ENCODE results near the gene HNF1A.

HNF1A gene

DNA sequence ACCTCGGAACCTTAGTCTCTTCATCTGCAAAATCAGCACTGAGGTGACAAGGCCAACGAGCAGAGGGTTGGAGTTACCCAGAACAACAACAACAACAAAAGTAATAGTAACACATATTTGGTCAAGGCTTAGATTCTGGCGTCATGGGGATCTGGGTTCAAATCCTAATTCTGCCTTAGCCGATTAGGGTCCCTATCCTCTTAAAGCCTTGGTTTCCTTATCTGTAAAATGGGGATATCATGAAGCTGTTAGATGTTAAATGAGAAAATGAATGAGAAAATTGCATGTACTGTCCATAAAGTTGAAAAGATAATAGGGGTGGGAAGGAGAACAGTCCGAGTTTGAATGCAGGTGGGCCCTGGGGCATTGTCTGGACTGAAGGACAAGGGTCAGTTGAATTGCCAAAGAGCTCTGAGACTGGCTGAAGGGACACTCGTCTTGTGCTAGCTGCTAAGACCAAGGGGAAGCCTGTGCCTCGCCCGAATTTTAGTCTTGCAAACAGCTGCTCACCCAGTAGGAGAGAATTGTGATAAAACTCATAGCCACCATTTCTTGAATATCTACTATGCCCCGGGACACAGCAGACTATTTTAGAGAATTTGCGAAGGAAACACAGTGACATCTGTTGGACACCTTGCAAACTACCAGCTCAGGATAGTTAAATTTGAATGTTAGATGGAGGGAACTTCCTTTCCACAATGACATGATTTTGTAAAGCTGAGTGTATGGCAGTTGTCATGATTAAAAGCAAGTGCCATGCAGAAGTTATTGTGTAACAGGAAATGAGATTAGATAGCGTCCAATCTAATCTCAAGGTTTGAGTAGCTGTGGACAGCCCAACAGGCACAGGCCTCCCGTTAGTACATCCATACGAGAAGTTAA, 6.8 kb upstream of the HNF1A start:
- DNase-seq (ENCODE audit: insufficient read length, low spot score) (peak; percentile 63), FAIRE-seq (peak; percentile 45)
- TF ChIP-seq POLR2A (IDR thresholded peaks at IDR 0.05; ENCODE audit: low read depth, low read length), result no peak

DNA sequence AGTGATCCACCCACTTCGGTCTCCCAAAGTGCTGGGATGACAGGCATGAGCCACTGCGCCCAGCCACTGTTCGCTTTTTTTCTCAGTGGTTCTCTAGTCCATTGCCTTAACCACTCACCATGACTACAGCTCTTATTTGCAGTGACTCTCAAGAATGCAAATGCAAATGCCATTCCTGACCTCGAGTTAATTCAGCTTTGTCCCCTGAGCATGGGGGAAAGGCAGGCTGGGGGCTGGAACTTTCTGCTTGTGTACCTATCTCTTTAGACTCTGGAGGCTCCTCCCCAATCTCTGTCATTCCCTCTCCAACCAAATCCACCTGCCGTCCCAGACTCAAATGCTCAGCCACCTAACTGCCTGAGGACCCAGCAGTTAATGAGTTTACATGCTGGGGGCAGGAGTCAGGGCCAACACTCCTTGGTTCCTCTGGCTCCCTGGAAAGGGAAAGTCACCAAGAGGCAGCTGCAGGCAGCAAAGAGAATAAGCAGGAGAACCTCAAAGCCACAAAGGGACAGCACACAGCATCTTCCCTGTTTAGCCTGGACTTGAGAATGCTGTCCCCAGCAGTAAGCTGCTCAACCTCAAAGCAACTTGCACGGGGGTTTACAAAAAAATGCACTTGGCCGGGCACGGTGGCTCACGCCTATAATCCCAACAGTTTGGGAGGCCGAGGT, 5.3 kb upstream of the HNF1A start:
- TF ChIP-seq POLR2A (IDR thresholded peaks at IDR 0.05; ENCODE audit: low read depth, low read length), result no peak
- no peak for FAIRE-seq
- no peak for DNase-seq (ENCODE audit: insufficient read length, low spot score)

DNA sequence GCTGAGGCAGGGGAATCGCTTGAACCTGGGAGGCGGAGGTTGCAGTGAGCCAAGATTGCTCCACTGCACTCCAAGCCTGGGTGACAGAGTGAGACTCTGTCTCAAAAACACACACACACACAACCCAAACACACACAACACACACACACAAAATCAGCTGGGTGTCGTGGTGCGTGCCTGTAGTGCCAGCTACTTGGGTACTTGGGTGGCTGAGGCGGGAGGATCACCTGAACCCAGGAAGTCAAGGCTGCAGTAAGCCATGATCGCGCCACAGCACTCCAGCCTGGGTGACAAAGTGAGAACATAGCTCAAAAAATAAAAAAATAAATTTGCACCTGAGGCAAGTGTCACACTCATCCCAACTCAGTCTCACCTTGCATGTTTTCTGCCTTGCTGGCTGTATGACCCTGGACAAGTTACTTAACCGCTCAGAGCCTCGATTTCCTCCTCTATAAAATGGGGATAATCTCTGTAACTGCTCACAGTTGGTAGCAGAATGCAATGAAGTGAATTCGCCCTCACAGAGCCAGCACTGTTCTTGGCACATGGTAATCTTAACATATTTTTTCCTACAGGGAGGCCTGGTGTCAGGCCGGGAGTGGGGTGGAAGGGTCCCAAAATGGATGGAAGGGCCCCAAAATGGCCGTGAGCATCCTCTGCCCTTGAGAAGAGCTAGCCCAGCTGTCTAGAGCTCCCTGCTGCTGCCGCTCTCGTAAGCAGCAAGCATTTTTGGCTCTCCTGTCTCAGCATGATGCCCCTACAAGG, 630 bp upstream of the HNF1A start:
- no peak for DNase-seq (ENCODE audit: insufficient read length, low spot score)
- TF ChIP-seq POLR2A (IDR thresholded peaks at IDR 0.05; ENCODE audit: low read depth, low read length), result no peak
- no peak for FAIRE-seq

DNA sequence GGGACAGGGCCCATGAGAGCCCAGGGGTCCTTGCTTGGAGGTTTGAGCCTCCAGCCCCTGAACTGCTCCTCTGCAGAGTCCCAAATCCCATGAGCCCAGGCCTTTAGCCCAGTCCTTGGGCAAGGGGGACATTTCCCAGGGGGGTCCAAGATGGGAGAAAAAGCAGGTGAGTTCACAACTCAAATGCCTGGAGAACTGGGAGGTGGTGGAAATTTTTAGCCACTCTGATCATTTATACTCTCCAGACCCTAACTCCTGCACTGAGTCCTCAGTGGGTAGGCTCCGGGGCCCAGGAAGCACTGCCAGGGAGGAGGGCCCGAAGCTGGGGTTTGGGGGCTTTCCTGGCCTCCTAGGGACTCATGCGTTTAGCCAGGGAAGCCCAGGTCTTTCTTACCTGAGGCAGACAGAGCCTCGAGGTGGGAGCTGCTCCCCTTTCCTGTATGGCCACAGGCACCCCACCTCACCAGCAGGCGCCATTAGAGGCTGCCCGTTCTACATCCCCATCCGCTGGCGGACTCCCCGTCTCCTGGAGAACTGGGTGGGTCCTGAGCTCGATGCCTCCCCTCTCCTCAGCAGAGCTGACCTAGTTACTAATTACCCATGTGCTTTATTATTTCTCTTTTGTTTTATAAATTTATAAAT, 998 bp downstream of the HNF1A start:
- DNase-seq (ENCODE audit: insufficient read length, low spot score) (no peak), FAIRE-seq (no peak)
- TF ChIP-seq POLR2A (IDR thresholded peaks at IDR 0.05; ENCODE audit: low read depth, low read length), result no peak

DNA sequence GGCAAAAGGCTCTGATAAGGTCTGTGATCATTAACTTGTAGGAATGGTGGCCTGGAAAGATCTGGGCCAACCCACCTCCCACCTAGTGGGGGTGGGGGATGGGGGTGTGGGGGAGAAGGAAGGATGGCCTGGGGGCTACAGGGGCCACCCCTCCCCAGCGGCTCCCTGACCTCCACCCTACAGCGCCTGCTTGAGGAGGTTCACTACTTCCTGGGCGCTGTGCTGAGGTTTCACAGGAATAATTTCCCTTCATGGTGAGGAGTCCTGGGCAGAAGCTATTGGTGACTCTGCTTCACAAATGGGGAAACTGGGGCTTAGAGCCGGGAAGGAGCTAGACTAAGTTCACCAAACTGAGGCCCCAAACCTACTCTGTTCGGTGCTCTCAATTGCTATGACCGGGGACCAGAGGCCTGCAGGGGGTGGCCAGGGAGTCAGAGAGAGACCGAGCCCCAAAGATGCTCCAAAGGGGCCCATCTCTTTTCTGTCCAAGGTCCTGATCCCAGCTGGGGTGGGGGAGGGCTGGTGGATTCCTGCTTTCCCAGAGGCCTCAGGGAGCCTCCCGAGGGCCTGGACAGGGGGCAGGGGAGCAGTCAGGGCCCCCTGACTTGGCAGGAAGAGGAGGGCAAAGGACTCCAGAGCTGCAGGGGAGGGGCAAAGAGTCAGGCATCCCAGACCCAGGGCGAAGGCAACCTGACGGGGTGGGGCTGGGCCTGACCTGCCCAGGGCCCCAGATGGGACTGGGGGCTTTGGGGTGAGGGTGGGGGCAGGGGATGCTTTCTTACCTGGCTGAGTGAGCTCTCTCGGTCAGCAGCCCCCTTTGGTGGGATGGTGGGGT, 1.7 kb downstream of the HNF1A start:
- FAIRE-seq (no peak), DNase-seq (ENCODE audit: insufficient read length, low spot score) (no peak)

DNA sequence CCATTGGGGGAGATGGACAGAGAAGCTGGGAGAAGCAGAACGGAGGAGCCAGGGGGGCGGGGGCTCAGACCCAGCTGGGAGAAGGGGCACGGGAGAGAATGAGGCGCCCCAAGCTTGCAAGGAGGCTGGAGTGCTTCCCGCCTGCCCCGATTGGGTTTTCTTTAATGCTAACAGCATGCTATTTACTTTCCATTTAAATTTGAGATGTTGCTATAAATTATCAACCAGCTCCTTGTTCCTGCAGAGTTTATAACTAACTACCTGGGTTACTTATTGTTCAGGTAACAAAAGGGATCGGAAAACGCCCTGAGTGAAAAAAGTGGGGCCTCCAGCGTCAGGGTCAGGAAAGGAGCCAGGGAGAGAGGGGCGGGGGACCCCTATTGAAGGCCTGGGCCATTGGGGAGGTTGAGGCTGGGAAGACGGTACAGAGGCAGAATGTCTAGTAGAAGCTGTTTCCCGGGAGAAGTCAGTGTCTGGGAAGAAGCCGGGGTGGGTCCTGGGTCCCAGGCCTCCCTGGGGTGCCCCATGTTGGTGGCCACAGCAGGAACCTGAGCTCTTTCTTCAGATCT, 2.5 kb downstream of the HNF1A start:
- no peak for TF ChIP-seq POLR2A (IDR thresholded peaks at IDR 0.05; ENCODE audit: low read depth, low read length)
- DNase-seq (ENCODE audit: insufficient read length, low spot score), result no peak
- no peak for FAIRE-seq

More for the DNA sequence above, 1.7 kb downstream of the HNF1A start:
- TF ChIP-seq POLR2A (IDR thresholded peaks at IDR 0.05; ENCODE audit: low read depth, low read length), result no peak

DNA sequence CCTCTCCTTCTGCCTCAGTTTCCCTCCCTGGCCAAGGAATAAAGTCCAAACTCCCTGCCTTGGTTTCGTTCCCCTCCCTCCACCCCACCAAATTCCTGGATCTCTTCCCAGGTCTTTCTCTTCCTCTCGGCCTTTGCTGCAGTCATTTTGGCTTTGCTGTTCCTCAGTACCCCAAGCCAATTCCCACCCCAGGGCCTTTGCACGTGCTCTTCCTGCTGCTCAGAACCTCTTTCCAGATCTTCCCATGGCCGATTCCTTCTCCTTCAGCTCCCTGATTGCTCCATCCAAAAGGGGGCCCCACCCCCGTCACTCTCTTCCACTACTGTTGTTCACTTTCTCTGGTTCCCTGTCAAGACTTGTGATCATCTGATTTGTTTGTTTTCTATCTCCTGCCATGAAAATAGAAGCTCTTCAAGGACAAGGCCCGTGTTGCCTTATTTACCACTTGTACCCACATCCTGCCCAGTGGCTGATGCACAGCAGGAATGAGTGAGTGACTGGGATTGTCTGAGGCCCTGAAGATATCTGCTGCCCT, 3.1 kb downstream of the HNF1A start:
- TF ChIP-seq POLR2A (IDR thresholded peaks at IDR 0.05; ENCODE audit: low read depth, low read length), result no peak
- DNase-seq (ENCODE audit: insufficient read length, low spot score) (no peak), FAIRE-seq (no peak)

DNA sequence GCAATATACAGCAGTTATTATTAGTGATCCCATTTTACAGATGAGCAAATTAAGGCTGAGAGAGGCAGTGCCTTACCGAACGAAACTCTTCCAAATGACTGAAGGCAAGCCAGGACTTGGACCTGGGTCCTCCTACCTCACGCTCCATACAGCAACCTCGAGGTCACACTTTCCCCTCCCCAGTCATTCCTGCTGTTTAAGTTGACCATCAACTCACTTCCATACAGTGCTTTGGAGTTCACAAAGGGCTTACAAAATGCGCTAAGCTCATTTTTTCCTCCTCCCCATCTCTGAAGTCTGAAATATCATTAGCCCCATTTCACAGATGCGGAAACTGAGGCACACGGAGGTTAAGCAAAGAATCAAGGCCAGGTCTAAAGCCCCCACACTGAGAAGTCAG, 4.3 kb downstream of the HNF1A start:
- no peak for FAIRE-seq
- DNase-seq (ENCODE audit: insufficient read length, low spot score), result no peak
- TF ChIP-seq POLR2A (IDR thresholded peaks at IDR 0.05; ENCODE audit: low read depth, low read length), result no peak

DNA sequence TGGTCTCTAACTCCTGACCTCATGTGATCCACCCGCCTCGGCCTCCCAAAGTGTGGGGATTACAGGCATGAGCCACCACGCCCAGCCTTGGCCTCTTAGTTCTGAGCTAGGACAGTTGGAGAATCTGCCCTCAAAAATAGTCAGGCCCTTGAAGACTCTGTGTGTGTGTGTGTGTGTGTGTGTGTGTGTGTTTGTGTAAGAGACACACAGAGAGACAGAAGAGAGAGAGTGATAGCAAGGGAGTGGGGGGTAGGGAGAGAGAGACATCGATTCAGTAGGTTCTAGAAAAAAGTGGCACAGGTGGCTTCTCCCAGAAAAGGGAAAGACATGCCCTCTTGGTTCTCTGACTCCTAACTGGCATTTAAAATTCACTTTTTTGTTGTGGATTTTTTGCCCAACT, 5.4 kb downstream of the HNF1A start:
- no peak for DNase-seq (ENCODE audit: insufficient read length, low spot score)
- TF ChIP-seq POLR2A (IDR thresholded peaks at IDR 0.05; ENCODE audit: low read depth, low read length), result no peak
- no peak for FAIRE-seq

DNA sequence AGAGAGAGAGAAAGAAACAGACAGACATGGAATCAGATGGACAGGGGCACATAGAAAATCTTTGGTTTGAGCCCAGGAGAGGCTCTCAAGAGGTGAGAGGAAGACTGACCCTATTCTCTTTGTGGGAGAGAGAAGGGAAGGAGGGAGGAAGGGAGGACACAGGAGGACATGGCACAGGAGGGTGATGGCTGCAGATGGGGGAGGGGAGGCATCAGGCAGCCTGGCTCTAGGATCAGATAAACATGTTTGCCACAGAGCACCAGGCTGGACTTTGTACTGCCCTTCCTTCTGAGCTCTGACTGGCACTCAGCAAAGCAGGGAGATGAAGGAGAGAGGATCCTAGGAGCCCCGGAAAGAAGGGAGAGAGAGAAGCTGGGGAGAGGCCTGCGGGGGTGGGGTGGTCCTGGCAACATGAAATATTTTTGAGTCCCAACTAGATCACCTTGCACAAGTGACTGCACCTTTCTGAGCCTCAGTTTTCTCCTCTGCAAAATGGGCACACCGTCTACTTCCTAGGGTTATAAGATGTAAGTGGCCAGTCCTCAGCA, 6.1 kb downstream of the HNF1A start:
- TF ChIP-seq POLR2A (IDR thresholded peaks at IDR 0.05; ENCODE audit: low read depth, low read length), result no peak
- no peak for DNase-seq (ENCODE audit: insufficient read length, low spot score)
- no peak for FAIRE-seq

DNA sequence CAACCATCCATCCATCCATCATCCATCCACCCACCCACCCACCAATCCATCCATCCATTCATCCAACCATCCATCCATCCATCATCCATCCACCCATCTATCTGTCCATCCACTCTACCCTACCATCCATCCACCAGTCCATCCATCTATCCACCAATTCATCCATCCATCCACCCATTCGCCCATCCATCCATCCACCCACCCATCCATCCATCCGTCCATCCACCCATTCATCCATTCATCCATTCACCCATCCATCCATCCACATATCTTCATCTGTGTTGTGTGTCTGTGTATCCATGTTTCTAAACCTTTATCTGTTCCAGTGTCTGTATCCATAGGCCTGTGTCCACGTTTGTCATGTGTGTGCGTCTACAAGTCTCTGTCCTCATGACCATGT, 9.9 kb downstream of the HNF1A start:
- DNase-seq (ENCODE audit: insufficient read length, low spot score), result no peak
- TF ChIP-seq POLR2A (IDR thresholded peaks at IDR 0.05; ENCODE audit: low read depth, low read length), result no peak
- FAIRE-seq, result no peak

DNA sequence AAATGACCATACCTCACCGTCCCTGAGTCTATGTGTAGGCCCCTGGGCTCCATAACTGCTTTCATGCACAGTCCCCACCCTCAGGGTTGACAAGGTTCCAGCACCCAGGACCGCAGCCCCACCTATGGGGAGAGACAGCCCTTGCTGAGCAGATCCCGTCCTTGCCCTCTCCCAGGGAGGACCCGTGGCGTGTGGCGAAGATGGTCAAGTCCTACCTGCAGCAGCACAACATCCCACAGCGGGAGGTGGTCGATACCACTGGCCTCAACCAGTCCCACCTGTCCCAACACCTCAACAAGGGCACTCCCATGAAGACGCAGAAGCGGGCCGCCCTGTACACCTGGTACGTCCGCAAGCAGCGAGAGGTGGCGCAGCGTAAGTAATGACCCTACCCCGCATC, 10.3 kb downstream of the HNF1A start:
- no peak for DNase-seq (ENCODE audit: insufficient read length, low spot score)
- no peak for TF ChIP-seq POLR2A (IDR thresholded peaks at IDR 0.05; ENCODE audit: low read depth, low read length)
- FAIRE-seq, result no peak
